ENCODE measurements around the gene LHX5. TPM values are rescaled to one million over a fixed set of nuclear protein-coding genes. Genes with fewer than 3 reads are reported as not detected.

The LHX5 gene
- total and polyA plus RNA-seq, 4 donors, result not detected

- H3K27ac ChIP-seq (ENCODE audit: low read depth in 1 of 2, low read length in 2 of 2), result no peak overlapping the region
- H3K9me3 ChIP-seq (ENCODE audit: control insufficient read depth in 4 of 4, low read length in 3 of 4), result no peaks in the 10 kb centered on the region
- peaks cover 10 to 40% (median 23%) of the 10 kb centered on the region in 4 donors for H3K27me3 ChIP-seq (ENCODE audit: control insufficient read depth in 4 of 4, insufficient read depth in 4 of 4, low read length in 3 of 4)
- no peak overlapping the region for H3K9ac ChIP-seq (ENCODE audit: low read depth in 1 of 2, low read length in 2 of 2)
- DNase-seq (ENCODE audit: low spot score), result no peak
- TF ChIP-seq NR2F2 (IDR thresholded peaks at IDR 0.05) (no peak), JUND (IDR thresholded peaks at IDR 0.05) (no peak), CTCF (IDR thresholded peaks at IDR 0.05; ENCODE audit: low read depth, low read length, missing input control) (no peak), SP1 (IDR thresholded peaks at IDR 0.05) (no peak), MAX (IDR thresholded peaks at IDR 0.05) (no peak), EGR1 (IDR thresholded peaks at IDR 0.05; ENCODE audit: low read depth in 2 of 2) (no peak), FOXA2 (IDR thresholded peaks at IDR 0.05) (no peak), HNF4A (conservative IDR thresholded peaks at IDR 0.05) (no peak), YY1 (IDR thresholded peaks at IDR 0.05) (no peak), ZBTB33 (IDR thresholded peaks at IDR 0.05) (no peak), RXRA (IDR thresholded peaks at IDR 0.05) (no peak), RAD21 (IDR thresholded peaks at IDR 0.05) (no peak)
- TF ChIP-seq, protein P1, sequence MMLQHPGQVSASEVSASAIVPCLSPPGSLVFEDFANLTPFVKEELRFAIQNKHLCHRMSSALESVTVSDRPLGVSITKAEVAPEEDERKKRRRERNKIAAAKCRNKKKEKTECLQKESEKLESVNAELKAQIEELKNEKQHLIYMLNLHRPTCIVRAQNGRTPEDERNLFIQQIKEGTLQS (IDR thresholded peaks at IDR 0.05), result no peak
- H3K4me3 ChIP-seq (ENCODE audit: low read depth in 1 of 3, low read length in 3 of 3), result peak overlapping the region in 1 of 3 donors; percentile 15
- H3K4me1 ChIP-seq (ENCODE audit: control insufficient read depth in 4 of 4, insufficient read depth in 4 of 4, low read length in 3 of 4), result peaks cover 15 to 46% (median 31%) of the 10 kb centered on the region in 4 donors
- WGBS, result 5% methylated on average over 91 of the region's 91 CpGs
- no peaks in the 10 kb centered on the region for H3K36me3 ChIP-seq (ENCODE audit: control insufficient read depth in 4 of 4, insufficient read depth in 3 of 4, low read depth in 1 of 4, low read length in 3 of 4)
Observed at GRCh38 chr12:113462998-113463745, 8.5 kb downstream of the LHX5 start.

DNA sequence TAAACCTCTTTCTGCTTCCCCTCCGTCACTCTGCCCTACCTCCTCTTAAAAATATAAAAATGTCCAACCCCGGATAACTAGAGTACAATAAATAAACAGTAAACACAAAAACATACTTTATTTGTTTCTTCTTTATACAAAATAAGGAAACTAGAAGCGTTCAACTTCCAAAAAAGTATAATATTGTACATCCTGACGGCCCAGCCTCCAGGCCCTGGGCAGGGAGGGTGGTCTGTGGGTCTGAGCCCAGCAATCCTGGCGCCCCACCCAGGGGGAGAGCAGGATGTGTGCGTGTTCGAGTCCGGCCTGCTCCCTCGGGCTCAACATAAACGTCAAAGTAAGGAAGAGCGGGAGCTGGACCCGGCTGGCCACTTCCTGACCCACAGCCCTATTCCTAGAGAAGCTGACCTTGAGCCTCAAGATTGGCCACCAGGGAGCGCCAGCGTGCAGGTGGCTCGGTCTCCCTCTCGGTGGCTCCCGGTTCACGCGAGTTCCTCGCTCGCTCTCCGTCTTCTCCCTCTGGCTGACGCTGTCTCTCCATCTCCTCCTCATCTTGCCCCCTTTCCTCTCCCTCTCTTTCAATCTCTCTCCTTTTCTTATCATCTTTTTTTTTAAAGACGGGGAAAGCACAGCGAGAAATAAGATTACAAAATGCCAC, 9.4 kb downstream of the LHX5 start:
- 12% methylated on average over 25 of the region's 25 CpGs for WGBS
- Histone ChIP-seq H3K9me3 (ENCODE audit: control insufficient read depth in 4 of 4, low read length in 3 of 4) (no peaks in the 10 kb centered on the region), H3K9ac (ENCODE audit: low read depth in 1 of 2, low read length in 2 of 2) (no peak overlapping the region), H3K4me1 (ENCODE audit: control insufficient read depth in 4 of 4, insufficient read depth in 4 of 4, low read length in 3 of 4) (peaks cover 13 to 38% (median 24%) of the 10 kb centered on the region in 4 donors), H3K27me3 (ENCODE audit: control insufficient read depth in 4 of 4, insufficient read depth in 4 of 4, low read length in 3 of 4) (peaks cover 10 to 31% (median 23%) of the 10 kb centered on the region in 4 donors), H3K27ac (ENCODE audit: low read depth in 1 of 2, low read length in 2 of 2) (no peak overlapping the region), H3K4me3 (ENCODE audit: low read depth in 1 of 3, low read length in 3 of 3) (peak overlapping the region in 1 of 3 donors; percentile 15), H3K36me3 (ENCODE audit: control insufficient read depth in 4 of 4, insufficient read depth in 3 of 4, low read depth in 1 of 4, low read length in 3 of 4) (no peaks in the 10 kb centered on the region)
- TF ChIP-seq TAF1 (conservative IDR thresholded peaks at IDR 0.05), result no peak
- peak; percentile 28 to 62 for TF ChIP-seq RXRA (IDR thresholded peaks at IDR 0.05)
- peak; percentile 73 to 79 for TF ChIP-seq RAD21 (IDR thresholded peaks at IDR 0.05)
- peak; percentile 65 for TF ChIP-seq CTCF (IDR thresholded peaks at IDR 0.05; ENCODE audit: low read depth, low read length, missing input control)
- TF ChIP-seq FOXA1 (IDR thresholded peaks at IDR 0.05), result no peak
- TF ChIP-seq HNF4A (conservative IDR thresholded peaks at IDR 0.05), result peak in 1 of 2 donors; percentile 31
- DNase-seq (ENCODE audit: low spot score), result peak; percentile 83
